SHP77 (cell line): ENCODE data around the gene SLC25A34.

Experiments used
- DNase-seq, 2 experiments: peaks; one replicate each; lab custom pipeline; 2025; lab: John Stamatoyannopoulos, UW

Gene SLC25A34

DNA sequence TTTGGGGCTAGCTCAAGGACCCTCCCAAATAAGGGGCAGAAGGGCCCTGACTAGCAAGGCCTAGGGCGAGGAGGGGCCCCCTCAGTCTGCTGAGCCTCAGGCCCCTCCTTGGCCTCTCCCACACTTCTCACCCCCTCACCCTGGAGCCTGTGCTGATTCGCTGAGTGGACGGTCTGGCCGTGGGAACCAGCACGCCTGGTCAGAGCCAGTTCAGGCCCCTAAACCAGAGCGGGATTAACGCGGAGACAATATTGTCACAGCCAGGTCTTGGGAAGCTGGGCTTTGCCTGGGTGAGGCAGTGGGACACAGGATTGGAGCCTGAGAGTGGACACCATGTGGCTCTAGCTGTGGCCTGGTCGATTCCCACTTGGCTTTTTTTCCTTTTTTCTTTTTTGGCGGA is 17.7 kb downstream of the SLC25A34 start:
- DNase-seq, result no peak

DNA sequence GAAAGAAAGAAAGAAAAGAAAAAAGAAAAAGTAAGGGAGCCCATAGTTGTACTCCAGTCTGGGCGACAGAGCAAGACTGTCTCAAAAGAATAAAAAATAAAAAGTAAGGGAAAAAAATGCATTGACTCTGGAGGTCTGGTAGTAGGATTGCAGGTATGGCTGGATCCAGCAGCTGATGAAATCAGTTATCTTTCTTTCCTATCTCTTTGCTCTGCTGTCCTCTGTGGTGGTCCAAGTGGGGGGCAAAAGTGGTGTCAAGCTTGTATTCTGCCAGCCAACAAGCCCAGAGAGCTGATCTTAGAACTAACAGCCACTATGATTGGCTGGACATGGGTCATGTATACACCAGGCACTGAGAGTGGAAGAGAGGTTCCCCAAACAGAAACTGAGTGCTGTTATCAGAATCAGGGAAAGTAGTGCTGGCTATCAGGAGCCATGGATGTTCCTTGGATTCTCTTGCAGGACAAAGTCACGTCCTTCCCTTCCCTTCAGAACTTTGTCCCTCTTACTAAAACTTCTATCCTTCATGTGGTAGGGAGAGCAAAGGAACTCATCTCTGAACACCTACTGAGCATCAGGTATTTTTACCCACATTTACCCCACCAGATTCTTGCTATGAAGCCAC is 19.1 kb downstream of the SLC25A34 start:
- DNase-seq, result no peak

DNA sequence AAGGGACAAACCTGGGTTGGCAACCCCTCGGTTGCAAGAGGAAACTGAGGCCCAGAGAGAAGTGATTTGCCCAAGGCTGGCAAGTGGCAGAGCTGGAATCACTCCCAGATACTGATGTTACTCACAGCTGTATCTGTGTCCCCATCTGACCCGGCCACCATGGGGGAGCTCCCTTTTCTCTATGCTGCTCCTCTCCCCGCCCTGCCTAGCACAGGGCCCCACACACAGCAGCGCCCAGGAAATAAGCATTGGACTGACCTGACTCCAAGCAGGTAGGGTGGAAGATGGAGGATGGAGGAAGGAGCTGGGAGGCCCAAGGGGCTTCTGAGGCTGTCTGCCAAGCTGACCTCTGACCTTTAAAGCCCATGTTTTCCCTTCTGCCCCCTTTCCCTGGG is 19.6 kb downstream of the SLC25A34 start:
- no peak for DNase-seq

DNA sequence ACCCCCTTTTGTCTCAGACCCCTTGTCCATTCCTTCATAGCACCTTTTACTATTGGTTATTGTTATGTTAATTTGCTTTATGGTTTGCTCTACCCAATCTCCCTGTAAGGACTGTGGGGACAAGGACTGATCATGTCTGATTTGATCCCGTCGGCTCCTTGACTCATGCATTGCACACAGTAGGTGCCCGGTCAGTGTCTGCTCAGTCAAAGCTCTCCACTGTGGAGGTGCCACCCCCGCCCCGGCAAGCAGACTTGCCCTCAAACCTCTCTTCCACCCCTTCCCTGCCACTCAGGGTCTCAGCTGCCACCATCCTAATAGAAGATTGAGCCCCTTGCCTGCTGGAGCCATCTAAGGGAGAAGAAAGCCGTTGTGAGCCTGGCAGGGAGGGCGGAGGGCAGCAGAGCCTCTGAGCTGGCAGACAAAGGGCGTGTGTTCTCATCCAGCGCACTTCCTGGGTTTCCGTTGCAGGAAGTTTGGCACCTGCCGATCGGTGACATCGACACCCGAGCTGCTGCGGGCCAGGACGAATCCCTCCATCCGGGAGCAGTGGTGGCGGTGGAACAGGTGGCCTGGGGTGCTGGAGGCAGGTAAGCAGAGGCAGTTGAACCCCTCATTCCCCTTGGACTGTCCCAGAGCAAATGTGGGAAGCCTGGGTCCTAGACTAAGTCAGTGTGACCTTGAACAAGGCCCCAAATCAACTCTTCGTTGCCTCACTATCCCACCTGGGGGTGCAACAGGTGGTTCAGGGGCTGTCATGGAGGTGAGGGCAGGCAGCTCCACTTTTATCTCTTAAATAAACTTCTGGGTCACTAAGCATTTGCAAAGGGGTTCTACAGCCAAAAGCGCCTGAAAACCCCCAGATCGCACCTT is 20.3 kb downstream of the SLC25A34 start:
- peak; percentile 50 to 69 for DNase-seq

DNA sequence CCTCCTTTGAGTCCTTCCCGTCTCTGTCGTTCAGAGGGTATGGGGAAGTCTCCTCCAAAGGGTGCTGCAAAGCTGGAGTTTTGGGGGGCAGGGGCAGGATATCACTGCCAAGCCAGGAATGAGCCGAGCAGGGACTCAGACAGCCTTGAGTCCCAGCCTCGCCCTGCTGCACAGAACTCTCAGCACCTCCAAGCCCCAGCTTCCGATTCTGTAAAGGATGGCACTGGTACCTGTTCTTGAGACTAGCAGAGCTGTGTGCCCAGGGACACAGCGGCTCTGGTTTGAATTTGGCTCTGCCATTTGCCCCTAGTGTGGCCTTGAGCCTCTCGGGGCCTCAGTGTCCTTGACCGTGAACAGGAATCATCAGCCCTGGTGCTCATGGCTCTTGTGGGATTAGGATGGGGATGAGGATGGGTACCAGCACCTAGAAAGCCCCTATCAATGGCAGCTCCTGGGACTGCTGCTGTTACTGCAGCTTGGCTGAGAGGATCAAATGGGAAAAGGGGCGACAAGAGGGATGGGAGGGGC is 21.0 kb downstream of the SLC25A34 start:
- no peak for DNase-seq

DNA sequence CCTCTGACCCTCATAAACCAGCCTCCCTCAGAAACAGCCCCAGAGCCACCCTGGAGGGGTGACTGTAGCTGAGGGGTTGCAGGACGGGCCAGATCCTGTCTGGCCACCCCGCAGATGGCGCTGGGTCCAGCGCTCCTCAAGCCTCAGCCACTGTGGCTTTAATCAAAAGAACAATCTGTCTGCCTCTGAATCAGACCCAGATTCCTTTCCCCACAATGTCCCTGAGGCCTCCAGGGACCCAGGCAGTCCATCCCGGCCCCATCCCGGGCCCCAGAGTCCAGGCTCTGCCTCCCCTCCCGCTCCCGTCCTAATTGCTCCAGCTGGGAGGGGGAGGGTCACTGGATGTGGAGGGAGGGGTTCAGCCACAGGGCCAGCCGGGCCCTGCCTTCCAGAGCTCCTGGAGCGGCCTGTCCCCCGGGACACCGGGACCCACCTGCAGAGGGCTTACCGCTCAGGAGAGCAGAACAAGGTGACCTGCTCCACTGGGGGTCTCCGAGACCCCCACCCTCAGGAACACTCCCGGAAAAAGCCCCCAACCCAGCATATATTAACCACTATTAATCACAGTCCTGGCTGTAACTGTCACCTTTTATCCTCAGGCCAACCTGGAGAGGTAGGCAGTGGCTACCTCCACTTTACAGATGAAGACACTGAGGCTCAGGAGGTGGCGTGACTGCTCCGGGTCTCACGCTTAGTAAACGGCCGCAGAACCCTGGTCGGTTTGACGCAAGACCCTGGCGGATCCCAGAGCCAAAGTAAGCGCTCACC is 21.7 kb downstream of the SLC25A34 start:
- no peak for DNase-seq

DNA sequence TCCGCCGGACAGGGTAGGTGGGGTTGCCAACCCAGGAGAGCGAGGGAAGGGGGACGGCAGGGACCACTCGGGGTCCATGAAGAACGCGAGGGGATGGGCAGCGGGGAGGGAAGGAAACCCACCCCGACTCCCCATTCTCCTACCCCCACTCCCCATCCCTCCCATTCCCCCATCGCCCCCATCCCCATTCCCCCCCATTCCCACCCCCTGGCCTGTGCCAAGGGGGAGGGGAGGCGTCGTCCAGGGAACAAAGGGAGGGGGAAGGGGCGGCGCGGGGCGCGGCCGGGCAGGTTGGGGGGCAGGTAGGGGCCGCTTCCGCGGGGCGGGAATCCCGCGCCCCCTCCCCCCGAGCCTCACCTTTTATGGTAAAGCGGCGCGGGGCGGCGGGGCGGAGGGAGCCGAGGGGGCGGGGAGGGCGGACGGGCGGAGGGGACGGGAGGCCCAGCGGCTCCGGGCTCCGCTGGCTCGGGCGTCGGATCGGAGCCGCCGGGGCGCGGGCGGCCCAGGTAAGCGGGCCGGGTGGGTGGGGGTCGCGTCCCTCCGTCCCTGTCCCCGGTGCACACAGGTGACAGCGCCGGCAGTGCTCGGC is 22.4 kb downstream of the SLC25A34 start, which contains the start of gene FBLIM1:
Gene FBLIM1 (plus strand): TSS at position 453 of the 589 bp plus-strand sequence. CDS start 6,189 bp downstream, outside the sequence.
- DNase-seq, result no peak

DNA sequence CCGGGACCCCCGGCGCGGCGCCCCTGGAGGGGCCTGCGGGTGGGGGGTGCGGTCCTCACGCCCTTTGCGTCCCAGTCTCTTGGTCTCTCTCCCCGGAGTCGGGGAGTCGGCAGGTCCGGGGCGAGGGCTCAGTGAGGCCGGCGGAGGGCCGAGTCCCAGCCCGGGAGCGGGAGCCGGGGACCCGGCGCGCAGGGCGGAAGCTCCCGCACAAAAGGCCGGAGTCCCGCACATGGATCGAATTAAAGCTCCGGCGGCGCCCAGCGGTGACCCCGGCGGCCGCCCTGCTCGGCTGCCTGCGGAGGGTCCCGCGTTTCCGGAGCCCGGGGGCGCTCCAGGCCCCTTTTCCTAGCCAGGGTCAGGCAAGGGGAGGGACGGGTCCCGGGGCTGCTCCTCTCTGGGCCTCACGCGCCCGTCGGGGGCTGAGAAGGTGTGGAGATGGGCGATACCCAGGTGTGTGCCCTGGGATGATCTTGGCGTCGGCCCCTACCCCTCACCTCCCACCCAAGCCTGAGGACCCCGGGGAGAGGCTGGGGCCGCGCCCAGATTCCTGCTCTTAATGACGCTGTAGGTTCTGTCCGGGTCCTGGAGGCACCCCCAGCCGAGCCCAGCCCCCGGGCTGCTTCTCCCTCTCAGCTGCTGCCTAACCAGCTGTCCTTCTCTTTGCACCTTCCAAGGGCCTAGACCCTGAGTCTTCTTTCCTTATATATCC is 23.0 kb downstream of the SLC25A34 start:
- no peak for DNase-seq

DNA sequence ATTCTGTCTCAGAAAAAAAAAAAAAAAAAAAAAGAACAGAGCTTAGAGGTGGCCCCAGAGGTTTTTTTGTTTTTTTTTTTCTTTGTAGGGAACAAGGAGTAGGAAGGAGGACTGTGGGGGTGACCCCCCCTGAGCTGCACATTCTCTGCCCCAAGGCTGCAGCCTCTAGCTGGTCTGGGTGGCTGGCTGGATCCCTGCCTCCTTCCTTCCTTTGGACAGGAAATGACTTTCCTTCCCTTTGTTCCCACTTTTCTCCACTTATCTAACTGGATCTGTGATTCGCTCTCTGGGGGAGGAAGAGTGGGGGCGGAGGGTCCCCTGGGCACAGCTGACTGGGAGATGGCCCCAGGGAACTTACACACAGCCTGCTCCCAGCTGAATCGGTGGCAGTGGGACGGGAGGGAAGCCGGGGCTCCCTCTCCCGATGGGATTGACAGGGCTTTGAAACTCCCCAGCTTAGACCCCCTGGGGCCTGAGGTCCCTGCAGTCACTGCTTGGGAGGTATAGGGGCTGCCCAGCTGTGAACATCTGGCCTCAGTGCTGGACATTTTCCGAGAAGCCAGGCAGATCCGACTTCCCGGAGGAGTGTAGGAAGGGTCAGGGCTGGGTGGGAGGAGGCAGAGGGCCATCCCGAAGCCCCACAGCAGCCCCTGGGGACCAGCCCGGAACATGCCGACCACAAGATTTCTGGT is 24.6 kb downstream of the SLC25A34 start:
- DNase-seq, result no peak

DNA sequence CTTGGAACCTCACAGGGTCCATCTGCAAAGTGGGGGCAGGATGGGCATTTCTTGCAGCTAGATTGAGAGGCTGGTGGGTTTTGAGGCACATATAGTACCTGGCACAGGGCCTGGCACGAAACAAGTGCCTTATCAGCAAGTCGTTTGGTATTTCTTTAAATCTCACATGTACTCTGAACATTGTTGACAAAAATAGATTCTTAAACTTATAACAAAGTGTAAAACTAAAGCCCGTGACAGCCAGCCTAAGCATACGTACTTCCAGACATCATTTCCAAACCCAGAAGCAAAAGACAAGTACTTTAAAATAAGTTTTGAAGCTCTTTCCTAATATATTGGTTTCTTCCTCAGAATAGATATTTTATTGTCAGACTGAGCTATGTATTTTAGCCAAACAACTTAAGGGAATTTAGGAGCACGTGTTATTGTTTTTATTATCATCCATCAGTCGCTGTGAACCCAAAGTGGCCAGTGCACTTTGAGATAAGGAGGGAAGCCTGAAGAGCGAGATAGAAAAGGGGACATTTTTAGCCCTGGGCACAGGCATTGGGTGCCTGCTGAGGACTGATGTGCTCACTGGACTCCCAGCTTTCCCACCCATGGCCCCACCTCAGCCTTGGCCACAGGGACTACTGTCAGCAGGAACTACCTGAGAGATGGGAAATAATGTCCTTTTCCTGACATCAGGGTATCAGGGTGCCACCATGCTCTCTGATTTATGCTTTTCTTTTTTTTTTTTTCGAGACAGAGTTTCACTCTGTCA is 25.5 kb downstream of the SLC25A34 start:
- DNase-seq, result no peak

DNA sequence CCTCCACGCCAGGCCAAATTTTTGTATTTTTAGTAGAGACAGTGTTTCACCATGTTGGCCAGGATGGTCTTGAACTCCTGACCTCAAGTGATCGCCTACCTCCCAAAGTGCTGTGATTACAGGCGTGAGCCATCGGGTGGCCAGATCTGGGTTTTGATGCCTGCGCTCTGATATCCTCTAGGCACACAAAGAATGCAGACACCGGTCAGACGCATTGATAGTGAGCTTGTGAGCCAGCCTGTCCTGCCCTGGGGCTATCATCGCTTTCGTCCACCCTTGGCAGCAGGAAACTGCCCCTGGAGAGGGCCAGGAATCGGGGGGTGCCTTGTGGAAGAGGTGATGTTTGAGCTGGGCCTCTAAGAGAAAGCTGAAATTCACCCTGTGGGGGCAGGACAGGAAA is 26.5 kb downstream of the SLC25A34 start:
- DNase-seq, result no peak

DNA sequence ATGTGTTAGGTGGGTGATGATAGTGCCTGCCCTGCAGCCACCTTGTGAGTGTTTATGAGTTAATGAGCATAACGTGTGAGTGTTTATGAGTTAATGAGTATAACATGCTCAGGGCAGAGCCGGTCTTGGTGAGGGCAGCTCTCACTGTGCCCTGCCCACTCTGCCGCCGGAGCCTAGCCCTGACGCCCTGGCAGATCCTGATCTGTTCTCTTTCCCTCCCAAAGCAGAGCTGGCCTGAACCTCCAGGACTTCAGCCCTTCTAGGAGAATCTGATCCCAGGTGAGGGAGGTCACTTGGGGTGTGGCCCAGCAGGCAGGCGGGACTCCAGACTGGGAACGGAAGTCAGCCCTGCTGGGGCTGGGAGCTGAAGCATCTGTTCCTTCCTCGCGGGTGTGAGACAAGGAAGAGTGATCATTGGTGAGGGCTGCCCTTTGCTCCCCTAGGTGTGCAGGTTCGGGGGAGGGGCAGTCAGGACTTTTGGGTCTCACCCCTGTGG is 28.3 kb downstream of the SLC25A34 start:
- no peak for DNase-seq

DNA sequence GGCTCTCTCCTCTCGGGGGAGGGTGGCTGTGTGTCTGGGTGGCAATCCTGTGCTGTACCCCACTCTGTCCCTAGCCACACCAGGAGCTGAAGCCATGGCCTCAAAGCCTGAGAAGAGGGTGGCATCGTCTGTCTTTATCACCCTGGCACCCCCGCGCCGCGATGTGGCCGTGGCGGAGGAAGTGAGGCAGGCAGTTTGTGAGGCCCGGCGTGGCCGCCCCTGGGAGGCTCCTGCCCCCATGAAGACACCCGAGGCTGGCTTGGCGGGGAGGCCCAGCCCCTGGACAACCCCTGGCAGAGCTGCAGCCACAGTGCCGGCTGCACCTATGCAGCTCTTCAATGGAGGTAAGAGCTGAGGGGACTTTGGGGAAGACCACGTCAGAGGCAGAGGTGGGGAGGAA is 28.8 kb downstream of the SLC25A34 start:
- DNase-seq, result no peak

DNA sequence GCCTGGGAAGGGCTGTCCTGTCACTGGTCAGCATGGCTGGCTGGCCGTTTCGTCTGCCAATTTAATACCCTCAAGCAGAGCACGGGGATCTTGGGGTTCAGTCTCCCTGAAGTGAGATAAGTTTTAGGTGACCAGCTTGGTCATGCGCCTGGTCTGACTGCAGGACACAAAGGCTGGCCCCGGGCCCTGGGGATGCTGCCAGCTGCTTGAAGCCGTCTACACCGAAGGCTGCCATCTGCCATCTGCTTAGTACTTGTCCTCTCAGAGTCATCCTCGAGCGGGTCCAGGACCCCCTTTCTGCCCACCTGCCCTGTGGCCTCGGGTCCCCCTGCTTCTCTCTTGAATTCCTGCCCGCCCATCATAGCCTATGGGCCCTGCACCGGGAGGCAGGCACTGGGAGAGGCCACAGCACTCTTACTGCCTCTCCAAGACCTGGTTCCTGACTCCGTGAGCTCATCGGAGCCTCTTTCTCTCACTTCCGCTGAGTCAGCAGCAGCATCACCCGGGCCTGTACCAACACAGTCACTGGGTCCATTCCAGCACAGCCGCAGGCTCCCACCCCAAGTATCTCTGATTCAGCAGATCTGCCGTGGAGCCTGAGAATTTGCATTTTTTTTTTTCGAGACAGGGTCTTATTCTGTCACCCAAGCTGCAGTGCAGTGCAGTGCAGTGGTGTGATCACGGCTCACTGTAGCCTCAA is 29.6 kb downstream of the SLC25A34 start:
- no peak for DNase-seq

DNA sequence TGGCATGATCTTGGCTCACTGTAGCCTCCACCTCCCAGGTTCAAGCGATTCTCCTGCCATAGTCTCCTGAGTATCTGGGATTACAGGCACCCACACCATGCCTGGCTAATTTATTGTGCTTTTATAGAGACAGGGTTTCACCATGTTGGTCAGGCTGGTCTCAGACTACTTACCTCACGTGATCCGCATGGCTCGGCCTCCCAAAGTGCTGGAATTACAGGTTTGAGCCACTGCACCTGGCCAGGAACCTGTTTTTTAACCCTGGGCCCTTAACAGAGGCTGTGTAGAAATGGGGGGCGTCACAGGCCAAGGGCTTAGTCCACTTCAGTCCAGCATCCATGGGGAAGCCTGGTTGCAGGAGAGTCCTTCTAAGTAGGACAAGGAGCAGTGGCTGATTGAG is 31.9 kb downstream of the SLC25A34 start:
- no peak for DNase-seq

DNA sequence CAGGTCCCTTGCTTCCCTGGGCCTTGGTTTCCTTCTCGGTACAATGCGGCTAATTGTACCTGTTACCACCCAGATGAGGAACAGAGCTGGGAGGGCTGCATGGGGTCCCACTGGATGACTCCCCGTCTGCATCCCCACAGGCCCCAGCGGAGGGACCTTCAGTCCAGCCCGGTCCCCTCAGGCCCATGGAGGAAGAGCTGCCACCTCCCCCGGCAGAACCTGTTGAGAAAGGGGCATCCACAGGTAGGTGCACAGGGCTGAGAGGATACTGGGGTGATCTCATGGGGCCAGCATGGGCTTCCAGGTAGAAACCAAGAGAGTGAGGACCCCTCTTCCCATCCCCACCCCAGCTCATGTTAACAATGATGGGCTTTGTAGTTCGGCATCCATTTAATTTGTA is 32.3 kb downstream of the SLC25A34 start:
- DNase-seq, result no peak

DNA sequence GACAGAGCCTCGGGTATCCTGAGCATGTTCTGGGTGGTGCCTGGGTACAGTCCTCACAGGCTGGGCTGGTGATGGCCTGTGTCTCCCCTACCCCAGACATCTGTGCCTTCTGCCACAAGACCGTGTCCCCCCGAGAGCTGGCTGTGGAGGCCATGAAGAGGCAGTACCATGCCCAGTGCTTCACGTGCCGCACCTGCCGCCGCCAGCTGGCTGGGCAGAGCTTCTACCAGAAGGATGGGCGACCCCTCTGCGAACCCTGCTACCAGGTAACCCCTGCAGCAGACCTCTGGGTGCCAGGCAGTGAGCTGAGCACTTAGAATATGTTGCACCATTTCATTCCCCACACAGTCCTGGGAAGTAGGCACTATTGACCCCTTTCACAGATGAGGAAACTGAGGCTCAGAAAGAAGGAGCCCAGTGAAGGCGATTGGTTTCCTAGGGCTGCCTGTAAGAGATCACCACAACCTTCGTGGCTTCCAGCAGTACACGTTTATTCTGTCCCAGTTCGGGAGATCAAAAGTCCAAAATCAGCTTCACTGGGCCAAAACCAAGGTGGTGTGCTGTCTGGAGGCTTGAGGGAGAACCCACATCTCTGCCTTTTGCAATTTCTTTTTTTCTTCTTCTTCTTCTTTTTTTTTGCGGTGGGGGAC is 34.4 kb downstream of the SLC25A34 start:
- no peak for DNase-seq

DNA sequence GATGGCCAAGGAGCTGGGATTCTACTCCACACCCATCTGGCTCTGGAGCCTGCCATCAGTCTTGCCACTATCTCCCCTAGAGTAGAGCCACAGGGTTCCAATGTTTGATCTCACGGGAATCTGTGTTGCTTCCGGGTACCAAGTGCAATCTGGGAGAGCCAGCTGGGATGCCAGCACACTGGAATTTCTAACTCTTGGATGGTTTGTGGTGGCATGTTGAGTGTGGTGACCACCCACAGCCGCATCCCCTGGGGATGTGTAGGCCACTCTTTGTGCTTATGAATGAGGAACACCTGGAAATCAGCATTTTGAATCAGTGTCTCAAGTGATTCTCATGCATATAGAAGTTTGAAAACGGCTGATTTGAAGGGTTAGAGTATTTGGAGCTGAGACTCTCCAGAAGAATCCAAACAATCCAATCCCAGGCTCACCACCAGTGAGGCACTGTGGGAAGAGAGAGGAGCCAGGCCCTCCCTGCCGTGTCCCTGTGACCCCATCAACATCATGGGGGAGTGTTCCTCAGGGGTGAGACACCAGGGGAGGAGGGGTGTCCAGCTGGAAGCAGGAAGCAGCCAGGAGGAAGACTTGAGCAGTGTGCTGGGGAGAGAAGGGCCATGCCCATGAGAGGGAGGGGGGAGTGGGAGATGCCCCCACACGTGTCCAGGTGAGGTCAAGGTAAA is 35.9 kb downstream of the SLC25A34 start:
- DNase-seq, result no peak
